Measurements from ENCODE around the gene AK8. TPM values are rescaled to one million over a fixed set of nuclear protein-coding genes. Genes with fewer than 3 reads are reported as not detected.

Gene AK8
- total RNA-seq, 1 experiment from 2014 or later: 1.9 TPM

DNA sequence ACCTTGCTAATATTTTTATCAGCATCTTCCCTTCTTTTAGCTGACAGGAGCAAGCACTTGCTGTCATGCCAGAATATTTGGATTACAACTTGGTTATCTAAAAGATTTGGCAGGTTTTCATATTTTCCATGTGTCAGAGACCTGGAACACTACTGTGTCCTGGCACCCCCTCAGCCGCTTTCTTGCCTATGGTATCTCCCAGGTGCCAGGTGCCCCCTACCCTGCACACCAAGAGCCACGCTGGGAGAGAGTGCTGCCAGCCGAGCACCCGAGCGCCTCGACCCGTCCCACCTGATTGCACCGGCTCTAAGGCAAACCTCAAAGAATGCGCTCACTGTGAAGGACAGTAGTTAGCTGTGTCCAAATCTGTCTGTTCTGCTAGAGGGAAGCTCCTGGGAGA is 123.0 kb downstream of the AK8 start:
- no peaks in the 10 kb centered on the region for H3K9me3 ChIP-seq
- DNase-seq: no peak
- H3K4me3 ChIP-seq: no peak overlapping the region
- H3K27me3 ChIP-seq: no peaks in the 10 kb centered on the region
- no peaks in the 10 kb centered on the region for H3K36me3 ChIP-seq

DNA sequence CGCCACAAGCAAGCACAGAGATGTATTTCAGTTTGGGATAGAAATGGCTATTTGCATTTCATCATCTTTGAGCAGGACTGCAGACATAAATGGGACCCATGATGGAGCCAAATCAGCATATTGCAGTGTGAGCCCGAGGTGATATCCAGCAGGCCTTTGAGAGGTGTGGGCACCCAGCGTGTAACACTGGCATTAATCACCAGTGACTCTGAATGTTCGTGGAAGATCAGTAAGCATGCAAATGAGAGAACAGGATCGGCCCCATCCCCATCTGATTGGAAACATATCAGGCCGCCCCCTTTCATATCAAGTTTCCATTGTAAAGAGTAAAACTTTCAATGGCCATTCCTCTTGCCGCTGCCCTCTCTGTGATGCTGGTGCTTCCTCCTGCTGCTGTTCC is 123.8 kb downstream of the AK8 start:
- no peaks in the 10 kb centered on the region for H3K36me3 ChIP-seq
- H3K9me3 ChIP-seq: no peaks in the 10 kb centered on the region
- H3K4me3 ChIP-seq: no peak overlapping the region
- DNase-seq: no peak
- no peaks in the 10 kb centered on the region for H3K27me3 ChIP-seq

DNA sequence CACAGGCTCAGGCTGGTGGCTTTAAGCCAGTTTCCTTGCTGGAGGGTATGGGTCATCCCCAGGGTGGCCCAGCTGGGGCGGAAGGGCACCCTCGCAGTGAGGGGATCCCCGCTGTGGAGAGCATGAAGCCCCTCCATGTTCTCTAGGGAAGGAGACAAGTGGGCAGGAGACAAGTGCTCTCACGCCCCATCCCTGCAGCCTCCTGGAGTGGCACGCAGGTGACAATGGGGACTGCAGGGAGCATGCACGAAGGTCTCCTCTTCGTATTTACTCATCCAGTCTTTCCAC is 124.5 kb downstream of the AK8 start:
- Histone ChIP-seq H3K9me3 (no peaks in the 10 kb centered on the region), H3K4me3 (no peak overlapping the region)
- no peak for DNase-seq

DNA sequence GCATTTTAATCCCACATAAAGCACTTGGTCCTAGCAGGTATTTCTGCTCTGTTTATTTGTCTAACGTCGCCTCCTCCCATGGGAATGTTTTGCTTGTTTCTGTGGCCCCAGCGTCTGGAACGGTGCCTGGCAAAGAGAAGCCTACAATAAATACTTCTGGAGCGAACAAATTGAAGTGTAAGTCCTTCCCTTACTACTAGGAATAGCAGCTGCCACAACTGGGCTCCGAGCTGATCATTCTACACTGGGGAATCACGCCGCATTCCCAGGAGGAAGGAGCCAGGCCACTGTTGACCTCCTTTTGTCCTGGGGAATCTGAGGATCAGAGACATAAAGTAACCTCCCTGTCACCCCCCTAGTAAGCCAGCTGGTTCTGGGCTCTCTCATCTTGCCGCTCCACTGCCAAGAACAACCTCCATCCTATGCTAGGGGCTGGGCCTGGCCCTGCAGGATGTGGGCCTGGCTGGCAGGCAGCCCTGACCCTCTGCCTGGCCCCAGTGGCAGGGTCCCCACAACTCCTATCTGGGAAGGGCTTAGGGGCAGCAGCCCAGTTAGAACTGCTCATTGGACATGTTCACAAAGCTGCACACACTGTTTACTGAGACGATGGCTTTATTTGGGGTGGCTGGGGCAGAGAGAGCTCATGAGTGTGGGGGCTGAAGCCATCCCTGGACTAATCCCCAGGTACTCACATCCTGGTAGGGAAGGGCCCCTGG is 125.0 kb downstream of the AK8 start:
- H3K27me3 ChIP-seq: no peaks in the 10 kb centered on the region
- H3K36me3 ChIP-seq: no peaks in the 10 kb centered on the region
- peak; percentile 23 for DNase-seq
- H3K4me3 ChIP-seq: no peak overlapping the region
- no peaks in the 10 kb centered on the region for H3K9me3 ChIP-seq

More for the DNA sequence above, 124.5 kb downstream of the AK8 start:
- Histone ChIP-seq H3K36me3 (no peaks in the 10 kb centered on the region), H3K27me3 (no peaks in the 10 kb centered on the region)

DNA sequence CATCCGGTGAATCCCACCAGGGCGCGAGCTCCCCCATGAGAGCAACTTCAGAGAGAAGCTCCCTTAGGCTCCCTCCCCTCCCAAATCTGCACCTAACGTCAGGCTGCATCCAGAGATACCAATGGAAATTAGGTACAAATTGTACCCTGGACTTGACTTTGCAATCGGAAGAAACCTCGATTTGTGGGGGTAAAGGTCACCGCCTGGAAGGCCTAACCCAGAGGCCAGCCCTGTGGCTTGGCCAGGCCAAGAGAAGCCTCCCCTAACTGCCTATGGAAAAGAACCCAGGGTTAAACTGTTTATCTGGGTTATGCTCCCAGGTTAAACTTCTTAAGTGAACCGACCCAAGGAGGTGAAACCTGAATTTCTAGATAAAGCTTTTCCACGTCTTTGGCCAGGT is 127.4 kb downstream of the AK8 start:
- Histone ChIP-seq H3K4me3 (no peak overlapping the region), H3K27me3 (no peaks in the 10 kb centered on the region), H3K9me3 (no peaks in the 10 kb centered on the region), H3K36me3 (no peaks in the 10 kb centered on the region)
- no peak for DNase-seq

DNA sequence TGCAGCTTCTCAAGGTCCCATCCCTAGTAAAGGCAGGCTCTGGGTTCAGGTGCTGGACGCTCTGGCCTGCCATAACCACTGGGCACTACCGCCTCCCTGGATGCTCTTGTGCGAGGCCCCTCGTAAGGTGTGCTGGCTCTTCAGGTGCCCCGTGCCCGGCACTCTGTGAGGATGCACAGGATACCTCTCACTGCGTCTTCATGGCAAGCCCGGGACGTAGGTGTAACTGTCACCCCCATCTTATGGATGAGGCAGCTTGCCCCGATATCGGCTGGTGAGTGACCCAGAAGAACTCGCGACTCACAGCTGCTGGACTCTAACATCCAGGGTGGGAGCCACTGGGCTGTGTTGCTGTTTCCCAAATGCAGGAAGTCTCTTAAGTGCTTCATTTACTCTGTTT is 128.8 kb downstream of the AK8 start:
- H3K9me3 ChIP-seq: no peaks in the 10 kb centered on the region
- no peak overlapping the region for H3K4me3 ChIP-seq
- H3K36me3 ChIP-seq: no peaks in the 10 kb centered on the region
- no peak for DNase-seq
- H3K27me3 ChIP-seq: no peaks in the 10 kb centered on the region; the same call in 1 of the 2 replicates

DNA sequence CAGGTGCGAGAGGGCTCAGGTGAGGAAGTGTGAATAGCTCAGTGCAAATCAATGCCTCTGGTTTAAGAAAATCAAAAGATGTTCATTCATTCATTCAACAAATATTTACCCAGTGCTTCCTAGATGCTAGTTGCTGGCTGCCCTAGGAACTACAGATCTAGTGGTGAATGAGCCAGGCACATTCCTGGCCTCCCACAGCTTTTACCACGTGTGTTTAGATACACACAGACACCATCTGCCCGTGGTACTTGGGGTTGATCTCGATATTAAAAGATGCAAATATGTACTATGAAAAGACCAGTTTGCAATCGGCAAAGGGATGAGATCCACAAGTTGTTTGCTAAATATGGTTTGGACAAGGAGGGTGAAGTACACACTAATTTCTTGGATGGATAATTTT is 129.6 kb downstream of the AK8 start:
- no peaks in the 10 kb centered on the region for H3K36me3 ChIP-seq
- H3K4me3 ChIP-seq: no peak overlapping the region
- DNase-seq: no peak
- H3K9me3 ChIP-seq: no peaks in the 10 kb centered on the region
- no peaks in the 10 kb centered on the region; the same call in 1 of the 2 replicates for H3K27me3 ChIP-seq

DNA sequence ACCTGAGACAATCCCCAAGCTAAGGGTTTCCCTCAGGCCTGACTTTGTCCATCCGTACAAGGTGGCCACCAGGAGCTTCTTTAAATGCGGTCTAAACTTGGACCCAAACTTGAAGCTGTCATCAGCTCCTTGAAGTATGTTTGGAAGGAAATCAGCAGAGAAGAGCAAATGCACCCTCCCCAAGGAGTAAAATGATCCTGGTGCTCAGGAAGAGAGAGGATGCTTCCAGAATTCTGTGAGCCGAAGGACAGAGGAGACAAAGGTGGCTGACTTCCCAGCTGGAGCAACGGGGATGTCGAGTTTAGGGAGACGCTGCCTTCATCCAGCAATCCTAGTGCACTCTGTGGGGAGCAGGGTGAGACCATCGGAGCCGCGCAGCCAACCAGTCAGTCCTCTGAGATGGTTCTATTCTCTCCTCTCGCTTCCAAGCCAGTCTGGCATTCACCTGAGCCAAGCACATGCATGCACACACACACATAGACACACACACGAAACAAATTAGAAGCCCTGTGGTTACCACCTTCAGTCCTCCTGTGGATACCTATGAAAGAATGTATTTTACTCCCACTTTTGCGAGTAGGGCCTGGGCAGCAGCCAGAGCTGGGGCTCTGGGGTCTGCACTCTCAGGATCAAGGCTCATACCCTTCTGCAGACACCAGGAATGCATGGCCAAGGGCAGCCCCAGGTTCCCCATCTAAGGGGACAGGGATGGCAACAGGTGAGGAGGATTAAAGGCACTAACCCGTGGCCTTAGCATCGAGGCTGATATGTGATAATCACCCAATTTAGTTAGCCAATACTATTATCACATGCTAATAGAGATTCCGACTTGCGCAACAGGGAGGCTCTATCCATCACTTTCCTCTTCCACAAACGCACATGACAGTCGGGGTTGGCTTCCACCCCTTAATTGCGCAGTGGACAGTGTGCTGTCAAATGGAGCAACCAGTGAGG is 132.1 kb downstream of the AK8 start:
- no peak for DNase-seq
- Histone ChIP-seq H3K36me3 (no peaks in the 10 kb centered on the region), H3K9me3 (no peaks in the 10 kb centered on the region), H3K4me3 (no peak overlapping the region), H3K27me3 (no peaks in the 10 kb centered on the region; the same call in 1 of the 2 replicates)

DNA sequence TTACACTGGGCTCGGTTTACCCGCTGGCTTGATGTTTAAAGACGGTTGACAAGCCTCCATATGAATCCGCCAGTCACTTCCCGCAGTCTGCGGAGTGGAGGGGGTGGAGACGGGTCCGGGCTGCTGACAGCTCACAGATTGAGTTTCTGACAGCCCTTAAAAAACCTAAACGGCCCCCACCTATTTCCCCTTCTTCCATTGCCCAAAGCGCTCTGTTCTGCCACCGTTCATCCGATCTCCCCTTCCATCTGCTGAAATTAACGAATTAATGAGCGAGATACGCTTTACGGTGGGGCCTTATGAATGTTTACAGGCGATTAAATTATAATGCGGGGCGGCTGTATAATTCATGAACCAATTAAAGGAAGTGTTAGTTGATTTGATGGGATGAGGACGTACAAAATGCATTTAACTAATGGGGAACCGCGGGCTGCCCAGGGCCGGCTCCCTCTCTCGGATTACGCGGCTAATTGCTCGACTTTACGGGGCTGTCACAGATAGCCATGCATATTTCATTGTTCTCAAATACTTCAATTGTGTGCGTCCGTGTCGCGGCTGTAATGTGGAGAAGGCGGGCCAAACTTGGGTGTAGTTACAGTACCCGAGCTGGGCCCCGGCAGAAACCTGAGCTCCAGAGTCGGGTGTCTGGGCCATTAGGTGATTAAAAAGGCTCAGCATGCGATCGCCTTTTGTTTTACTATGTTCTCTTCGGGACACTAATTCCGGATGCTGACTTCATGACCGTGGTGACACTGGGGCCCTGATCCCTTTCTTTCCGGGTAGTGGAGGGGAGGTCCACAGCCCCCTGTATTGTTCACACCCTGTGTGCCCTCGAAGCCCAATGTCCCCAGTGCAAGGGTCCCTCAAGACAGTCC is 133.0 kb downstream of the AK8 start:
- no peak overlapping the region for H3K4me3 ChIP-seq
- no peaks in the 10 kb centered on the region for H3K36me3 ChIP-seq
- no peaks in the 10 kb centered on the region; the same call in 1 of the 2 replicates for H3K27me3 ChIP-seq
- no peak for DNase-seq
- H3K9me3 ChIP-seq: no peaks in the 10 kb centered on the region

DNA sequence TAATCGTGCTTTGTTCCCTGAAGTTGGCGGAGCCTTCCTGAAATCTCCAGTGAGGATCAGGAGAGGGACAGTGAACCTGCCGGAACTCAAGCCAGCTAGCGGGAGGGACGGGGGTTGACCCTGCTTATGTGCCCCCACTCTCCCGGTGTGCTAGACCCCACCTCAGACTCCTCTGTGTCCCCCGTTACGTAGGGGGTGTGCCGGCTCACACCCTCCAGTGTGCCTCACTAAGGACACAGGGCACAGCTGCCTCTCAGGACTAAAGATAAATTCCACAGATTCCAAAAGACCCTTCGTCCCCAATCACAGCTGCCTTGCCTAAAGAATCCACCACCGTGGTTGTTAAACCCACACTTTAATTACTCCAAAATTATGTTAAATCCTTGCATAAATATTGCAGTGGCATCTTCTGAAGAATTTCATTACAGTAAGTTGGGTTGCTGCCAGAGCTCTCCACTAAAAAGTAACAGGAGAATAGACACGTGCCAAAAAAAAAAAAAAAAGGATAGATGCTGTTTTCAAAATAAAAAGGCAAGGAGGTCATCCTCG is 134.1 kb downstream of the AK8 start:
- no peak for DNase-seq
- H3K4me3 ChIP-seq: no peak overlapping the region
- H3K36me3 ChIP-seq: no peaks in the 10 kb centered on the region
- no peaks in the 10 kb centered on the region for H3K9me3 ChIP-seq
- no peaks in the 10 kb centered on the region; the same call in 1 of the 2 replicates for H3K27me3 ChIP-seq

DNA sequence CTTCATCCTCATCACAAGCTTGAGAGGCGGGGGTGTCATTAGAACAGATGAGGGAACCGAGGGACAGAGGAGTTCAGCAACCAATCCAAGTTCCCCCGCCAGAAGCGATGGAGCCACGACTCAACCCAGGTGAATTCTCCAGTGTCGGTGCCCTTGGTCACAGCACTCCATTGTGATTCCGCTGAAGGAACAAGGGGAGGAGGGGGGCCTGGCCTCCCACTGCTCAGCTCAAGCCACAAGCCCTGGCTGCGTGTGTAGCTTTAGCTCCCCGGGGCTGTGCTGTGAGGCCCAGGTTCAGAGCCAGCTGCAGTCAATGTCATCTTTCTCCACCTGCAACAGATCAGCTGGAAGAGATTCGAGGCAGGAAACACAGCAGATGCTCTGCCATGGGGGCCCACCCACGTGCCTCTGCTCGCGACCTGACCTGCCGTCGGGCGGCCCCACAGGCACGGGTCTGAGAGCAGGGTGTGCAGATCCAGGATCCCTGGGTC is 135.2 kb downstream of the AK8 start:
- Histone ChIP-seq H3K36me3 (no peaks in the 10 kb centered on the region), H3K9me3 (no peaks in the 10 kb centered on the region), H3K27me3 (no peaks in the 10 kb centered on the region; the same call in 1 of the 2 replicates), H3K4me3 (no peak overlapping the region)
- no peak for DNase-seq

DNA sequence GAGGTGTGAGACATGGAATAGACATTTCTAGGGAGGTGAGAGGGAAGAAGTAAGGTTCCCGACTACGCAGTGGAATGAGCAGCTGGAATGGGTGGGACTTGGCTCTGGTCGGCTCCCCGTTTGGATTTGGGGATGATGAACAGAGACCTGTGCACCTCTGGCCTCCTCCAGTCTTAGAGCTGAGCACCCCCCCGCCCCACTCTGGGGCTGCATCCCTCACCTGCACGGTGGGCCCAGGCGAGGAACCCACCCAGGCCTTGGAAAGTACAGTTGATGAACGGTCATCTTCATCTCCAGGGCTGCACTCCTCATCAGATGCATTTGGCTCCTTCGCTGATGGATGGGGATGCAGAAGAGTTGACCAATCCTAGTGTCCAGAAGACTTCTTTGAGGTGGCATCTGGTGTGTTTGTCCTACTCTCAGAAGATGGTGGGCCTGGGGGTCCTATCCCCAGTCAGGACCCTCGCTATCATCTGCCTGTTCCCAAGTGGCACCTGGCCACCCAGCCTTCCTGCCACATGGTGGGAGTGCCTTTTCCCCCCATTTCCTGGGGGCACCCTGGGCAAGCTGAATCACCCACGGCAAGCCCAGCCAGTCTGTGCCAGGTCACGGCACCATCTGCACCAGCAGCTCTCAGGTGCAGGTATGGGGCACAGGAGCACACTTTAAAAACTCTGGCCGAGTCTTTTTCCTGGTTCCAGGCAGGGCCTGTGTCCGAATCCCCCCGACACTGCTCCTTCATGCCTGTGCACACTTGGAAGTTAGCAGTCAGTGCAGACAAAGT is 137.4 kb downstream of the AK8 start:
- Histone ChIP-seq H3K27me3 (no peaks in the 10 kb centered on the region; the same call in 1 of the 2 replicates), H3K4me3 (no peak overlapping the region), H3K36me3 (no peaks in the 10 kb centered on the region), H3K9me3 (no peaks in the 10 kb centered on the region)
- DNase-seq: no peak

DNA sequence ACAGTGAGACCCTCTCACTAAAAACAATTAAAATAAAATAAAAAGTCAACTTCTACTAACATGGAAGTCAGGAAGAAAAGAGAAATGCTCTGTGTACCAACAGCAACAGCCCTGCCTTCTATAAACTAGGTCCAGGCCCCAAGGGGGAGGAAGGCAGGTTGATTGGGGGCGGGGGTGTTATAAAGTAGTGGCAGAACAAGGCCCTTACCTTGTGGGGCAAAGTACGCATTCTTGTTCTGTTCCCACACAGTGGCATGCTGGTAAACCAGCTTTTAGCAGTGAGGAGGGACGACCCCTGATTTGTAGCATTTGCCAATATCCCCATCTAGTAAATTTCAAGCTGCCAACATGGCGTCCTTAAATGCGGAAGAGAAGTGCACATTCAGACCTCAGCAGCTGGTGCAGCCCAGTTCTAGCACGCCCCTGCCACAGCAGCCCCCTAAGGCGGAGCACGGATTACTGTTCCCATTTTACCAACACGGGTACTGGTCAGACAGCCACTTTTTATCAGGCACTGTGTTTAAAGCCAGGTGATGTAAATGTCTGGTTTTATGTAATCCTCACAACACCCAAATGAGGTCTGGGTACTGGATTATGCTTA is 138.3 kb downstream of the AK8 start:
- no peaks in the 10 kb centered on the region for H3K9me3 ChIP-seq
- no peaks in the 10 kb centered on the region; the same call in 1 of the 2 replicates for H3K27me3 ChIP-seq
- no peak for DNase-seq
- no peak overlapping the region for H3K4me3 ChIP-seq
- no peaks in the 10 kb centered on the region for H3K36me3 ChIP-seq

DNA sequence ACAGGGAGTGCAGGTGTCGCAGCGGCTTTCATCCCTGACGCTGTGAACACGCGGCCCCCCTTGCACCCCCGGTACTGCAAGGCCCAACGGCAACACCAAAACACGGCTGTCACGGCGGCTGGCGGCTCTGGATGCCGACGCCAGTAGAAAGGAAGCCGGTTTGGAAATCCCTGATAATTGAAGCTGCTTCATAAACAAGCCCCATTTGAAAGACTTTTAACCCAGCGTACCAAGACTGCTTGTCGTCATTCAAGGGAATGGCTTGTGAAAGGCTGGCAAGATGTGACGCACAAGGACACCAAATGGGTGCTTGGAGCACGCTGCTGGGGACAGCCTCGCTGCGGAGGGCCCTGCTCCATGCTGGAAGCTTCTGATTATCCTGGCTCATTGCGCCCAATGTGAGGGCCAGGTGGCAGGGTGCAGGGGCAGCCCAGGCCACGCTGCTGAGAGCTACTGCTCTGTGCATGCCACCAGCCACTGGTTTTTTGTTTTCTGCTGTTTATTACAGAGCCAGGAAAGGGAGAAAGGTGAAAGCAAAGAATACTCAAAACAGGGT is 144.7 kb downstream of the AK8 start:
- no peaks in the 10 kb centered on the region for H3K36me3 ChIP-seq
- no peaks in the 10 kb centered on the region for H3K27me3 ChIP-seq
- no peaks in the 10 kb centered on the region for H3K9me3 ChIP-seq
- no peak for DNase-seq
- no peak overlapping the region for H3K4me3 ChIP-seq

All from MG63 (cell line).